GM23338 (cell line): ENCODE measurements around the gene HPF1. TPM values are rescaled to one million over a fixed set of nuclear protein-coding genes. Genes with fewer than 3 reads are reported as not detected.

ENCODE experiments used
- ATAC-seq: fragments of 200-7000 bp; cut with Tn5 transposase; 3 replicates; pipeline ENCODE4 v1.9.1; 2020
- DNase-seq: peaks from one replicate; pipeline ENCODE4 v3.0.0-alpha.2; 2015; ENCODE audit warnings: low spot score
- H2AFZ ChIP-seq: fragments of 200-600 bp; sonication (generic); 2 replicates; pipeline ENCODE4 v1.8.0; 2016; ENCODE audit warnings: antibody characterized with exemption, mild to moderate bottlenecking, moderate library complexity
- H3F3A ChIP-seq: fragments of 200-600 bp; sonication (generic); replicated peaks from 2 replicates; pipeline ENCODE4 v1.8.0; 2017; ENCODE audit warnings: antibody characterized with exemption, mixed run types, low read depth
- H3K27ac ChIP-seq: fragments of 200-600 bp; sonication (generic); 2 replicates; pipeline ENCODE4 v1.6.1; 2016; ENCODE audit warnings: low read depth
- H3K27me3 ChIP-seq: fragments of 200-600 bp; sonication (generic); 2 replicates; pipeline ENCODE4 v1.8.0; 2016; ENCODE audit warnings: mild to moderate bottlenecking, mixed run types, moderate library complexity; ENCODE audit not compliant: insufficient read depth
- H3K36me3 ChIP-seq: fragments of 200-600 bp; sonication (generic); 2 replicates; pipeline ENCODE4 v1.8.0; 2016; ENCODE audit warnings: mild to moderate bottlenecking; ENCODE audit not compliant: insufficient read depth
- H3K4me1 ChIP-seq: fragments of 200-600 bp; sonication (generic); 2 replicates; pipeline ENCODE4 v1.8.0; 2016; ENCODE audit warnings: mild to moderate bottlenecking, moderate library complexity; ENCODE audit not compliant: insufficient read depth
- H3K4me2 ChIP-seq: fragments of 200-600 bp; sonication (generic); 2 replicates; pipeline ENCODE4 v1.7.1; 2017; ENCODE audit warnings: mixed run types
- H3K4me3 ChIP-seq: fragments of 200-600 bp; sonication (generic); 2 replicates; pipeline ENCODE4 v1.6.1; 2016; ENCODE audit warnings: mixed run types
- H3K79me2 ChIP-seq: fragments of 200-600 bp; sonication (generic); replicated peaks from 2 replicates; pipeline ENCODE4 v1.8.0; 2017; ENCODE audit warnings: mild to moderate bottlenecking; ENCODE audit not compliant: insufficient read depth
- H3K9me2 ChIP-seq: fragments of 200-600 bp; sonication (generic); 2 replicates; pipeline ENCODE4 v1.8.0; 2017; ENCODE audit not compliant: insufficient read depth
- H4K20me1 ChIP-seq: fragments of 200-600 bp; sonication (generic); replicated peaks from 2 replicates; pipeline ENCODE4 v1.8.0; 2017; ENCODE audit warnings: mild to moderate bottlenecking; ENCODE audit not compliant: insufficient read depth
- H3K27ac Mint-ChIP-seq: 2 replicates; pipeline ENCODE4 v1.8.0; 2020; ENCODE audit warnings: inconsistent platforms, mild to moderate bottlenecking, moderate library complexity, mixed read lengths
- H3K27me3 Mint-ChIP-seq: 3 replicates; pipeline ENCODE4 v1.8.0; 2022; ENCODE audit warnings: low read depth, mild to moderate bottlenecking, moderate library complexity, mixed read lengths, inconsistent platforms; ENCODE audit not compliant: insufficient read depth, poor library complexity
- H3K36me3 Mint-ChIP-seq: 3 replicates; pipeline ENCODE4 v1.8.0; 2021; ENCODE audit warnings: low read depth, mild to moderate bottlenecking, inconsistent platforms, moderate library complexity, mixed read lengths
- H3K4me1 Mint-ChIP-seq: 3 replicates; pipeline ENCODE4 v1.8.0; 2020; ENCODE audit warnings: mild to moderate bottlenecking, inconsistent platforms, mixed read lengths
- H3K4me3 Mint-ChIP-seq: 3 replicates; pipeline ENCODE4 v1.8.0; 2021; ENCODE audit warnings: moderate library complexity, mild to moderate bottlenecking, inconsistent platforms, mixed read lengths
- H3K9me3 Mint-ChIP-seq: 3 replicates; pipeline ENCODE4 v1.8.0; 2020; ENCODE audit warnings: moderate library complexity, mild to moderate bottlenecking, inconsistent platforms, mixed read lengths
- CTCF ChIP-seq, 2 experiments: fragments of 200-600 bp in 1 of 2; sonication (generic) in 1 of 2; conservative IDR thresholded peaks; 2 replicates each; pipeline versions ENCODE4 v1.5.1 to v1.6.1; 2016 to 2017; ENCODE audit warnings: antibody characterized with exemption in 2 of 2, low read depth in 2 of 2, mild to moderate bottlenecking in 2 of 2, moderate library complexity in 1 of 2
- EZH2phosphoT487 ChIP-seq: fragments of 200-600 bp; sonication (generic); IDR thresholded peaks from one replicate; pipeline ENCODE4 v1.8.1; 2018; ENCODE audit warnings: antibody characterized with exemption; ENCODE audit not compliant: unreplicated experiment
- JUNB ChIP-seq: IDR thresholded peaks from one replicate; pipeline ENCODE4 v1.6.1; 2016; ENCODE audit warnings: antibody characterized with exemption; ENCODE audit not compliant: unreplicated experiment
- REST ChIP-seq: IDR thresholded peaks from one replicate; pipeline ENCODE4 v1.6.1; 2018; ENCODE audit warnings: antibody characterized with exemption; ENCODE audit not compliant: unreplicated experiment
- STAT1 ChIP-seq: IDR thresholded peaks from one replicate; pipeline ENCODE4 v1.6.1; 2016; ENCODE audit warnings: antibody characterized with exemption; ENCODE audit not compliant: unreplicated experiment
- ZNF331 ChIP-seq: fragments of 250-450 bp; sonication (Bioruptor Pico); IDR thresholded peaks from 2 replicates; pipeline ENCODE4 v1.5.0; 2020; ENCODE audit warnings: low read depth, mild to moderate bottlenecking, moderate library complexity
- polyA plus RNA-seq: library from polyadenylated mRNA; unstranded; fragments of >200 nt; fragmentation: Nextera tagmentation; extraction: Ambion mirVana; gene quantifications from 2 replicates; pipeline ENCODE4 v1.2.1, GENCODE V29; 2016
- total RNA-seq: library from RNA; depleted of rRNA; stranded (reverse); fragments of >200 nt; shearing (Covaris generic); gene quantifications from 2 replicates; pipeline ENCODE4 v1.2.3, GENCODE V29; 2014

HPF1 gene
- total and polyA plus RNA-seq, 2 experiments from 2014 or later = 57.6 to 128 TPM

- TF ChIP-seq REST (no peak), JUNB (no peak), ZNF331 (CRISPR knock-in tag) (no peak), STAT1 (no peak), CTCF (conservative IDR thresholded peaks at IDR 0.05; ENCODE audit: low read depth in 2 of 2) (no peak), EZH2phosphoT487 (no peak)
Observed at GRCh38 chr4:169707958-169708643, 49.6 kb downstream of the HPF1 start (continued).

- Histone ChIP-seq H3K4me2 (no peak overlapping the region), H3K4me1 (no peaks in the 10 kb centered on the region), H2AFZ (no peak overlapping the region), H3K4me3 (no peak overlapping the region), H3K79me2 (no peaks in the 10 kb centered on the region), H3K27me3 (no peaks in the 10 kb centered on the region), H3K9me2 (no peaks in the 10 kb centered on the region), H3K36me3 (peaks cover 12% of the 10 kb centered on the region; the same call in 1 of the 2 replicates), H4K20me1 (no peaks in the 10 kb centered on the region), H3K27ac (no peak overlapping the region), H3F3A (no peaks in the 10 kb centered on the region)
- Mint-ChIP-seq H3K36me3 (peaks cover 35% of the 10 kb centered on the region), H3K27ac (no peak overlapping the region), H3K27me3 (no peaks in the 10 kb centered on the region), H3K4me3 (no peak overlapping the region), H3K4me1 (peaks cover 3% of the 10 kb centered on the region; the same call in 1 of the 3 replicates), H3K9me3 (no peaks in the 10 kb centered on the region)
- no peak for DNase-seq
- no peak for TF ChIP-seq REST
- no peak for ATAC-seq
Observed at GRCh38 chr4:169698331-169698730, 59.4 kb downstream of the HPF1 start.
